ENCODE results near the gene TMEM132D. TPM values are rescaled to one million over a fixed set of nuclear protein-coding genes. Genes with fewer than 3 reads are reported as not detected.

TMEM132D gene
- total and polyA plus RNA-seq, 2 of the 8 experiments (the other 6 are each of a cell fraction or from before 2014, with no cell fraction given): 3.5 to 10.1 TPM

DNA sequence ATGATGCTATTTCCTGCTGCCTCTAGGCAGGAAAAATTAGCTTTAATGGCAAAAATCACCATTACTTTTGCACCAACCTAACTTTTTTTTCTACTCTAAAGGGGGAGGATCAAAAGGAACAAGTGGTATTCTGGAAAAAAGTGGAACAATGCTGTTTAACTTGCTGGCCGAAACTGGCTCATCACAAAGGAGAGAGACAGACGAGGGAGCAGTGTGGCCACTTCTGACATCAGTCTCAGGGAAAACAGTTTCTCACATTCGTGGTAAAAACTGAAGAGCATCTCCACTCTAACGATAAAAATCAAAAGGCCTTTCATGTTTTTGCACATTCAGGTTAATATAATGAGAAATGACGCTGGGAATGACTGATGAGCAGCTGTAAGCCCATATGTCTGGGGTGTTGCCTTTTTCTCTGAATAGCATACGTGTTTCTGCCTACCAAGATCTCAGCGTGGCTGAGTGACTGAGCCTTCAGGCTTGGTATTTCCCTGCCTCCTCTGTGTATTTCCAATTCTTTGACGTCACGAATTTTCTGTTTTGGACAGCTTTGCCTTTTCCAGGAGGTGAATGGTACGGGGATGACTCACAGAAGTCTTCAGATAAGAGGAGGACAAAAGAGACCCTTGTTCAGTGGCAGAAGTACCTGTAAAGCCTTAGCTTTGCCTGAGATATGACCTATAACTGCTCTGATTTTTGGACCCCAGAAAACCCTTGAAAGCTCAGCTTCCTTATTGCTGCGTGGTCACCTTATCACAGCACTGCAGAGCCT, 691.8 kb downstream of the TMEM132D start (continued):
- no peak for TF ChIP-seq BRCA1 (IDR thresholded peaks at IDR 0.05; ENCODE audit: low read depth, low read length)

Data from H1 (cell line).